Stimulated activated CD4-positive, alpha-beta T cell treated with anti-CD3 and anti-CD28 coated beads, Interleukin-1b, Interleukin-23, amount 100 ng/mL, for 48 hours (primary cell): ENCODE results near the gene SPACA9.

Experiments used
- DNase-seq: peaks from one replicate; pipeline ENCODE4 v3.0.0-alpha.2; 2020

SPACA9 gene

DNA sequence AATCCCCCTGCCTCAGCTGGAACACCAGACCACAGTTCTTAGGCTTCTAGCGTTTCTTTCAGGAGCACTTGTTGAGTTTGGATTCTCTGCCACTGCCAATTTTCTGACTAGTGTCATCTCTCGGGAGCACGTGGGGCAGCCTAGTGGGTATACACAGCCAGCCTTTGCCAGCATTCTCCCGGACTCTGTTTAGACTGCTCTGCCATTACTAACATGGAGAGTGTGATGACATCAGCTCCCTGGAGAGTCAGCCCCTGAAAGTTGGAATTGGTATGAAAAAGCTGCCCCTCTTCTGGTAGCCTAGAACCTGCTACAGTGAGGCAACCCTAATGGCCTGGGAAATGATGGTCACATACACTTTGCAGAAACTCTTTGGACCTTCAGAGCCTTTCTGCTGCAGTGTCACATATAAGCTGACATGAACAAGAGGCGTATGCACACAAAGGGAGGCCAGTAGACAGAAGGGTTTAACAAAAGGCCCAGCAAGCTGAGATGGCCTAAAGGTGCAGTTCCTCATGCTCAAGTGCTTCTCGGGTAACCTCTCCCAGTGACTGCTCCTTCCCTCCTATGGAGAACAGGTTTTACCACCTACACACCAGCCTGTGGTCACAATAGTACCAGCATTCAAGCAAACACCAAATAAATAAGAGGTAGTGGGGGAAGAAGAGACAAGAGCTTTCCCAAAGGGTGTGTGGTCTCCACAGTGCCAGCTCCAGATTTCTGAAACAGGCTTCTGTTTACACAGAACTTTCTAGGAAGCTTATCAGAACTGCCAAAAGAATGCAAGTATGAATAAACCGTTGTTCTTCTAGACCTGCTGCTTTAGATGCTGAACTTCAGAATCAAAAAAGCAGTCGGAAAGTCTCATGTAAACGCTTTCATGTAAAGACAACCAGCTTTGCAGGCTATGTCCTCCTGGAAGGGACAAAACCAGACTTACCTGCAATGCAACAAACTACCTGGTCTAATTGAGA is 16.5 kb downstream of the SPACA9 start:
- DNase-seq: no peak

GRCh38 chr9:132896264-132896663 is 17.6 kb downstream of the SPACA9 start:
- no peak for DNase-seq

- no peak for DNase-seq
Measured at GRCh38 chr9:132896906-132897305, 18.2 kb downstream of the SPACA9 start.

GRCh38 chr9:132898051-132898450 is 19.4 kb downstream of the SPACA9 start:
- DNase-seq: no peak

DNA sequence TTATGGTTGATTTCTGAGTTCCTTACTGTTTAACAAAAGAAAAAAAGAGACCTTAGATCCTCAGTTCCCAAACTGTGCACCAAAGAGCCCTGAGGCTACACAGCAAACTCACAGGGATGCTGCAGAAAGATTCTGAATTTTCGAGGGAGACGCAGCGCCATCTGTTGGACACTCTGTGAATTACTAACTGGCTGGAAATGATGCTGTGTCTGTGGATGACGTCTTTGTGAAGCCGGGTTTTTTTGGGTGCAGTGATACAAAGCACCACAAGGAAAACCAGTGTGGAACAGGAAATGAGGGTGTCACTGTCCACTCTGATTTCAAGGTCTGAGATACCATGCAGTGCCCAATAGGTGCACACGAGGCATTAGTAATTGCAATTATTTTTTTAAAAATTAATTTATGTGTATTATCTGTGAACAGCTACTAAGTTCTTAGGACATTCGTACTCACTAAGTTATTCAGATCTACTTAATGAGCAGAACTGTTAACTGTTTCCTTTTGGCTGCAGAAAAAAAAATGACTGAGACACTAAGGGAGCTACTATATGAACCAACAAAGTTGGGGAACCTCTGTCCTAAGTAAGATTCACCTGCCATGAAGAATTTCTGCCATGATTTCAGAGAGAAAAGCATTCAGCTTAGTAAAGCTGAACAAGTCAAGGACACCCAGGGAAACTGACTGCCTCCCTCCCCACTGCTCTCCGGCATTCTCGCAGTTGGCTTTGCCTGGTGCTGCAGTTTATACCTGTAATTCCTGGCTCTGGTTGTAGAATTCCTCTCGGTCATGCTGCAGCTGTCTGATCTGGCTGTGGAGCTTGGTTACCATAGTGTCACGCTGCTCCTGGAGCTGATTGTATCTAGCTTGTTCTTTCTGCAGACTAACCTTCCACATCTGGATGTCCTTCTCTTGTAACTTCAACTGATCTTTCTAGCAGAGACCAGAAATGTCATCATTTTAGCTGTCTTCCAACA is 23.4 kb downstream of the SPACA9 start:
- DNase-seq: peak; percentile 76

DNA sequence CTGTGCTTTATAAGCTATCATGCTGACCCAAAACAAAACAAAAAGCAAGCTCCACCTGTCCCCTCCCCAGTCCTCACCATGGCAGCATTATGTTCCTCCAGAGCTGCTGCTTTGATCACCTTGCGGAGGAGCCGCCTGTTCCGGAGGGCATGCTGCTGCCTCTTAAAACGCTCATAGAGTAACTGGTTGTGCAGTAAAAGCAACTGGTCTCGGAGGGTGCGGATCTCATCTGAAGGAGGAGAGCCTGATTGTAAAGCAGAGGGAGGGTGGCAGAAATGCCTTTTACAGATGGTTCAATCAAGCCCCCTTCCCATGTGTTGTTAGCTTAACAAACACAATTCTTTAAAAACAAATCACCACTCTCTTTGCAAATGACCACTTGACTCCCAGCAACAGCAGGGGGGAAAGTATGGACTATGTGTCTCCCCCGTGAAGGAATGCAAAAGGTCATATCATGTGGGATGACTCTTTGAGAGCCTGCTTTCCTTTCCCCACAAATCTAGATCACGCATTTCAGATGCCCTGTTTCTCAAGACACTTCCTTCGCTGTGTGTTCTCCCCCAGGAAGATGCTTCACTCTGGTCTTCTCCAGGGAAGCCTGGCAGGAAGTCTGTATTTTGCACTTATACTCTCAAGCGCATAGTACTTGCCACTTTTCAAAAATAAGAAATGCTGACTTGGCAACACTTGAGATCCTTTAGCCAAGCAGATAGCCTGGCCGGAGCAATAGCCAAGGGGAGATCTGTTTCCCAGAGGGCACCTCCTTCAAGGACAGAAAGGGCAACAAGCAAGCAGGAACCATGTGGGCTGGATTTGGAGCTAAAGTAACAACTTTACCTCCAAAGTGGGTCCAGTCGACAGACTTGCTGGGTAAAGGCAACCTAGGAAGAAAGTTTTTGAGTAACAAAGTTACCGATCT is 25.1 kb downstream of the SPACA9 start:
- no peak for DNase-seq

DNA sequence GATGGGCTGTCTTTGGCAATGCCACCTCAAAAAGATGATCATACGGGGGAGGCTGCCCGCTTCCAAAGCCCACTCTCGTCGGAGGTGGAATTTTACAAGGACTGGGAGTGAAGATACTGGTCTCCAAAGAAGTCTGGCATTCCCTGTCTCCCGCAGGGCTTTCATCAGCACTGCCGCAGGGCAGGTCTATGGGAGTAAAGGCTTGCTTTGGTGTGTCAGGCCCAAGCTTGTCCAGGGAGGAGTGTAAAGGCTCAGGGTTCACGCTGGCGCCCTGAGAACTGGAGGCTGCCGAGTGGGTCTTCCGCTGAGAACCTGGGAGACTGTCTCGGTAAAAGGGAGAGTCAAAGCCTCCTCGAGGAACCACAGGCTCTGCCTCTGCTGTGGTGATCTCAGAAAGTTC is 27.0 kb downstream of the SPACA9 start:
- no peak for DNase-seq

DNA sequence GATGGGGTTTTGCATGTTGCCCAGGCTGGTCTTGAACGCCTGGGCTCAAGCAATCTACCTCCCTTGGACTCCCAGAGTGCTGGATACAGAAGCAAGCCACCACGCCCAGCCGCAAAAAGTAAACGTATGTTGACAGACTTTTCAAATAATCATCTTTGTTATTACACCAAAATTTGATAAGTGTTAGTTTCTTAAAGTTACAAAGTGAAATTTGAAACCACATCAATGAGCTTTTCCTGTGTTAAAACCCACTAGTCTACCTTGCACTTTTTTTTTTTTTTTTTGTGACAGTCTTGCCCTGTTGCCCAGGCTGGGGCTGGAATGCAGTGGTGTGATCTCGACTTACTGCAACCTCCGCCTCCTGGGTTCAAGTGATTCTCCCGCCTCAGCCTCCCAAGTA is 29.9 kb downstream of the SPACA9 start:
- DNase-seq: no peak

GRCh38 chr9:132909311-132909710 is 30.6 kb downstream of the SPACA9 start:
- no peak for DNase-seq

GRCh38 chr9:132910376-132910775 is 31.7 kb downstream of the SPACA9 start:
- DNase-seq: no peak

DNA sequence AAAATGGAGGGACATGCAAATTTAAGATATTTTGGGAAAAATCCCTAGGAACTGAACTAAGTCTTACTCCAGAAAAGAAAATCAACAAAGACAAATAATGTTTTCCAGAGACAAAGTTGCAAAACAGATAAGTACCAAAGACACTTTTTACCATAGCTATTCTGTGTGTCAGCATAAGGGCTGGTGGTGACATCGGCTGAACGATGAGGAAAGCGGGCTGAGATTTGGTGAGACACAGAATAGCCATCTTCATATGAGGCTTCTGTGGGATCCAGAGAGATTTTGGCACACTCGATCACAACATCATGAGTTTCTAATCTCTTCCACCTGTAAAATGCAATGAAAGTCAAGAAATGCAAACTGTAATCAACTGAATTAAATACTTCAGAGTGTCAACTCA is 33.4 kb downstream of the SPACA9 start:
- DNase-seq: no peak

DNA sequence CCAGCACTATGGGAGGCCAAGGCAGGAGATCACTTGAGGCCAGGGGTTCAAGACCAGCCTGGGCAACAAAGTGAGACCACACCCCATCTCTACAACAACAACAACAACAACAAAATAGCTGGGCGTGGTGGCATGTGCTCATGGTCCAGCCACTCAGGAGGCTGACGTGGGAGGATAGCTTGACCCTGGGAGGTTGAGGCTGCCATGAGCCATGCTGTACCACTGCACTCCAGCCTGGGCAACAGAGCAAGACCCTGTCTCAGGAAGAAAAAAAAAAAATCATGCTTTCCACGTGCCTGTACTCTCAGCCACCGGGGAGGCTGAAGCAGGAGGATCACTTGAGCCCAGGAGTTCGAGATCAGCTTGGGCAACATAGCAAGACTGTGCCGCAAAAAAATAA is 36.2 kb downstream of the SPACA9 start:
- DNase-seq: no peak

GRCh38 chr9:132919614-132920268 is 41.0 kb downstream of the SPACA9 start:
- DNase-seq: no peak

- no peak for DNase-seq
Measured at GRCh38 chr9:132923346-132923902, 44.7 kb downstream of the SPACA9 start.

GRCh38 chr9:132927704-132928103 is 49.0 kb downstream of the SPACA9 start:
- DNase-seq: no peak

DNA sequence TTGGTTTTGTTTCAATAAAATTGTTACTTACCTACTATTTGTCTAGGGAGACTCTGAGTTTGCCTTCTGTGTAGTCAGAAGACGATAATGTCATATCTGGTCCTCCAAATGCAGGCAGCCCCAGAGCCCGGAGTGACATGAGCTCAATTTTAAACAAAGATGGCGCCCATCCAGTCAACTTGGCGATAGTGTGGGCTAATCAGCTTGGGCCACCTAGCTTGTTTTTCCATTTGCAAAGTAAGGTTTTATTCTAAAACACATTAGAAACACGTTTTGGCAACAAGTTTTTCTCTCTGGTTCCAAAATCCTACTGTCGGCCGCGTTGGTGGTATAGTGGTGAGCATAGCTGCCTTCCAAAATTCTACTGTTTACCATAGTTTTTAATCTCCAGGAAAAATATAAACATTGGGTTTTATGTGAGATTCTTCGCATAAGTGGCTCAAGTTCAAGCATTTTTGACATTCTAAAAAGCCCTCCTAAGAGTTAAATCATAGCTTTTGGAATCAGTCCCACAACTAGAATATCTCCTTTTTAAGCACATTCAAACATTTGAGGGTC is 52.6 kb downstream of the SPACA9 start:
- DNase-seq: no peak

DNA sequence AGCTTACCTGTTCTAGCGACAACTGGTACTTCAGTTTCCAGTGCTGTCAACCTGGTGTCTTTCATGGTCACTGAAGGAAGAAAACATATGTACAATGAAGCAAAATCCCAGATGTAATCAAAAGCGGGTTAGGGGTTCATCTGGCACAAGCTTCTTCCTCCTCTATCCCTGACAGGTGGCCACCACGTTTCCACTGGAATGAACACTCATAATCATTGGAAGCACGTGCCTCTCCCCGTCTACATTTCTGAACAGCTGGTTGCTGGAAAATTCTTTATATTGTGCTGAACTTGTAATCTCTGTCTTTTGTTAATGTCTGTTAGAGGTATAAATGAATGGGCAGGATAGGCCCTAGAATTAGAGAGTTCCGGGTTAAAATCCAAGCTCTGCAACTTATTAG is 56.3 kb downstream of the SPACA9 start:
- DNase-seq: no peak

DNA sequence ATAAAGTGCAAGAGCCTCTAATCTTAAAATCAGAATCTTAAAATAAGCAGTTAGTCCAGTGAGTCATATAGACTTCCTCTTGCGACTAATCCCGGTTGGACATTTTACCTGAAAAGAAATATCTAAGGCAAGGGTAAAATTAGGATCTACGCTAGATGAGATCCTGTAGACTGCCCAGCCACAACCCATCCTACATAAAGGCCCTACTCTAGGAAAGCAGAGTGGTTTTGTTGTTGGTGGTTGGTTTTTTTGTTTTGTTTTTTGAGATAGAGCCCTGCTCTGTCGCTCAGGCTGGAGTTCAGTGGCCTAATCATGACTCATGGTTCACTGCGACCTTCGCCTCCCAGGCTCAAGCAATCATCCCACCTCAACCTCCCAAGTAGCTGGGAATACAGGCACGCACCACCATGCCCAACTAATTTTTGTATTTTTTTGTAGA is 58.8 kb downstream of the SPACA9 start:
- no peak for DNase-seq

DNA sequence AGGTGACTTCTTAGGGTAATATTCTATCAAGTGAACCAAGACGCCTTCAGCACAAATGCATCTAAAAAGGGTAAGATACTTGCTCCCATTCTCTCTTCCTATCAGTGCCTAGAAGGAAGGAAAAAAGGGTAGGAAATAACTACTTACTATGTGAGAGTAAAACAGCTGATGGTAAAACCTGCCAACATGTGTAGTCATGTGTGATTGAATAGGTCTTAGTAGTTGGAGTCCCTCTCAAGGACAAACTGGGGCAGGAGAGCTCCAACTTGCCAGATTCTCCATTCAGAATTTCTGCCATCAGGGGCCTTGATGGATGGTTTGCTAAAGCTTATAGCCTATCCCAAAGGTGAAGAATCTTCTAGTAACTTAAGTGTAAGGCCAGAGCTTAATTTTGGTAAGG is 60.5 kb downstream of the SPACA9 start:
- no peak for DNase-seq
